ENCODE data around the gene CAT. TPM values are rescaled to one million over a fixed set of nuclear protein-coding genes. Genes with fewer than 3 reads are reported as not detected.

CAT gene
- total RNA-seq, 2 donors from 2014 or later = 22.2 to 27.8 TPM

DNA sequence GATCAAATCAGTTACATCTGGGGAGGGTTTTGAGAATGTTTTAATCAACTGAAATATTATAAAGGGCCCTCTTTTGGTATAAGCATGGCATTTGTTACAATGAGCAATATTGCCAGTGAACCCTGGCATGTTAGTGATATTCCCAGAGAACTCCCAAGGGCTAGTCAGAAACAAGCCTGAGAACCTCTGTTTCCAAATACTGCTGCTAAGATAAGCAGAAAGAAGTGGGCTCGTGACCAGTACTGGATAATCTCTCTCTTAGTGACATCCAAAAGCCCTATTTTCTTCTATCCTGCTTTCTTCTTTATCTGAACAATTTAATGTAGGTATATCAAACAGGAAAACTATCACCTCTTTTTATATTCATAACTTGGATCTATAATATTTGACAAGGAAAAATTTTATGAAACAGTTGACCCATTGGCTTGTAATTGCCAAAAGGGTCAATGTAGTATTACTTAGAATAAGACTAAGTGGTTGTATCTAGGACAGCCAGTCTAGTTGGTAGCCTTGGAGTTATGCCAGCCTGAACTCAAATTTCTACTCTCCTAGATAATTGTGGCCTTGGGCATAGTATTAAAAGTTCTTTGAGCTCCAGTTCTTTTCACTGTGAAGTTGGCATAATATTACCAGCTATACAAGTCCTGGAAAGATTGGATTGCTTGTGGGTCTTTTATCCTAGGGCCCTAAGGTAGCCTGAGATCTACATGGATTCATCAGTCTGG lies 15.7 kb downstream of the CAT start:
- Mint-ChIP-seq H3K4me1 (peaks cover 10% of the 10 kb centered on the region), H3K36me3 (ENCODE audit: low read depth) (peaks cover 14% of the 10 kb centered on the region), H3K4me3 (no peak overlapping the region), H3K27me3 (no peaks in the 10 kb centered on the region), H3K27ac (no peak overlapping the region)
- H3K9me3 ChIP-seq (ENCODE audit: control insufficient read depth, low read length, poor library complexity, severe bottlenecking) = no peaks in the 10 kb centered on the region
- DNase-seq (no peak), ATAC-seq (no peak)

DNA sequence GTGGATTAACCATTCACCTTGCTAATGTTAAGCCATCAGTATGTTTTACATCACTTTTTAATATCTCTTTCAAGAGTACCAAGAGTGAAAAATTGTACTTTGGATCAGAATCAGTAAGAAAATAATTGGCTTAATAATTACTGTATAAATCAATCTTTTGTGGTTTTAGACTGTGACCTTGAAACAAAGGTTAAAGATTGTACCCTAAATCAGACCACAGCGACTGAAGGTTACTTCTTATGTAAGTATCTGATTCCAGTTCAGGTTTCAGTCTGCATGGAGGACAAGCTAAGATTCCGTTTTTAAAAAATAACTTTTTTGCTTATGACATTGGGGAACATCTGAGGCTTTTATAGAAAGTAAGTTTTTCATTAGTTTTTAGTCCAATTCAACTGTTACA lies 18.9 kb downstream of the CAT start:
- Mint-ChIP-seq H3K27ac (no peak overlapping the region), H3K4me1 (peaks cover 5% of the 10 kb centered on the region), H3K36me3 (ENCODE audit: low read depth) (peaks cover 10% of the 10 kb centered on the region), H3K27me3 (no peaks in the 10 kb centered on the region), H3K4me3 (no peak overlapping the region)
- DNase-seq = no peak
- no peak for ATAC-seq
- no peaks in the 10 kb centered on the region for H3K9me3 ChIP-seq (ENCODE audit: control insufficient read depth, low read length, poor library complexity, severe bottlenecking)

DNA sequence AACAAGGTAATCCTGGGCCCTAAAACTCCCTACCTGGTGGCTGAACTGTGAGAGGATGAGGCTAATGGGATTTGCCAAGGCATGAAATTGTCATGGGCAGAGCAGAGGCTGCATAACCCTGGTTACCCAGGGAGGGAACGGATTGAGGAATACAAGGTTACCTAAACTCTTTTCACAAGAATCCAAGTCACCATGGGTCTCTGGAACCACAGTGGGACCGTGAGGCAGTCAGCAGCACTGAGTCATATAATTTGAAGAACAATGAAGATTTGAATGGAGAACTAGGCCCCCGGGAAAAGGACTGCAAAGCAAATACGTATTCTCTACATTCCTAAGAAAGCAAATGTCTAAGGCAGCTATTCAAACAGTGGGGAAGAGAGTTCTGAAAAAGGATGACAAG lies 19.8 kb downstream of the CAT start:
- Mint-ChIP-seq H3K4me3 (no peak overlapping the region), H3K36me3 (ENCODE audit: low read depth) (peaks cover 10% of the 10 kb centered on the region), H3K27ac (no peak overlapping the region), H3K4me1 (peaks cover 3% of the 10 kb centered on the region), H3K27me3 (no peaks in the 10 kb centered on the region)
- no peak for ATAC-seq
- DNase-seq = no peak
- no peaks in the 10 kb centered on the region for H3K9me3 ChIP-seq (ENCODE audit: control insufficient read depth, low read length, poor library complexity, severe bottlenecking)

DNA sequence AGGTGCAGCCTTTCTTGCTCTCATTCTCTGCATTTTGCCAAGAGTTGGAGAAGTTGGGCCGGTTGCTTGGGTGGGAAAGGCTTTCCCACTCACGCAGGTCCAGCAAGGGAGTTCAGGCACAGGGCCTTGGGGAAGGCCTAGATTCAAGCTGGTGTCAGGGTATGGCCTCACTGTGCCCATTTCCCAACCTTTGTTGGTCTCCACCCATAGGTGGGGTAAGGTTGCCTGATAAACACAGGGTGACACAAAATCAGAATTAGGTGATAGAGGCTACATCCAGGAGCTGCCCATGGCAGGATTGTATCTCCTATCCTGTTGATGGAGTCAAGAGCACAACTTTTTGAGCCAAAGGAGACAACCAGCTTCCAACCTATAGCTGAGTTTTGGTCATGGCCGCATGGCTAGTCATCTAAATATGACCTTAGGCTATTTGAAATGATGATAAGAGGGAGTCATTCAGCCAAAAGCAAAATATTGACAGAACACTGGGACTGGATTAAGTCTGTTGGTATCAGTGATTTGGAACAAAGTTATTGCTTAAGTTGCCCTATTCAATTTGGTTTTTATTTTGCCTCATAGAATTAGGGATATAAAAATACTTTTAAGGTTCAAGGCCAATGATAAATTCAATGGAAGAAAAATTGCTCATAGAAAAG lies 20.9 kb downstream of the CAT start:
- H3K9me3 ChIP-seq (ENCODE audit: control insufficient read depth, low read length, poor library complexity, severe bottlenecking) = no peaks in the 10 kb centered on the region
- ATAC-seq = no peak
- no peak for DNase-seq
- Mint-ChIP-seq H3K4me1 (peaks cover 3% of the 10 kb centered on the region), H3K27ac (no peak overlapping the region), H3K27me3 (no peaks in the 10 kb centered on the region), H3K4me3 (no peak overlapping the region), H3K36me3 (ENCODE audit: low read depth) (peaks cover 7% of the 10 kb centered on the region)

DNA sequence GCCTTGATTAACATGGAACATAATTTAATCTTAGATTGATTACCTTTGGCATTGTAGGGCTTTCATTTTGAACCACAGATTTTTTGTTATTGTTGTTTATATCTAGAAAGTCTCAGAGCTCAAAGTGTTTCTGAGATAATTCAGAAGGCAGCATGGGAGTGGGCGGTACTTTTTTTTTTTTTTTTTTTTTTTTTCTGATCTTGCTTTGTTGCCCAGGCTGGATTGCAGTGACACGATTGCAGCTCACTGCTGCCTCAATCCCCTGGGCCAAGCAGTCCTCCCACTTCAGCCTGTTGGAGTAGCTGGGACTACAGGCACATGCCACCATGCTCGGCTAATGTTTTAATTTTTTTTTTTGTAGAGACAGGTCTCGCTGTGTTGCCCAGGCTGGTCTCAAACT lies 21.5 kb downstream of the CAT start:
- no peak for ATAC-seq
- no peaks in the 10 kb centered on the region for H3K9me3 ChIP-seq (ENCODE audit: control insufficient read depth, low read length, poor library complexity, severe bottlenecking)
- no peak for DNase-seq
- no peak overlapping the region for H3K4me3 Mint-ChIP-seq
- peaks cover 7% of the 10 kb centered on the region for H3K36me3 Mint-ChIP-seq (ENCODE audit: low read depth)
- no peaks in the 10 kb centered on the region for H3K4me1 Mint-ChIP-seq
- no peaks in the 10 kb centered on the region for H3K27me3 Mint-ChIP-seq
- H3K27ac Mint-ChIP-seq = no peak overlapping the region

DNA sequence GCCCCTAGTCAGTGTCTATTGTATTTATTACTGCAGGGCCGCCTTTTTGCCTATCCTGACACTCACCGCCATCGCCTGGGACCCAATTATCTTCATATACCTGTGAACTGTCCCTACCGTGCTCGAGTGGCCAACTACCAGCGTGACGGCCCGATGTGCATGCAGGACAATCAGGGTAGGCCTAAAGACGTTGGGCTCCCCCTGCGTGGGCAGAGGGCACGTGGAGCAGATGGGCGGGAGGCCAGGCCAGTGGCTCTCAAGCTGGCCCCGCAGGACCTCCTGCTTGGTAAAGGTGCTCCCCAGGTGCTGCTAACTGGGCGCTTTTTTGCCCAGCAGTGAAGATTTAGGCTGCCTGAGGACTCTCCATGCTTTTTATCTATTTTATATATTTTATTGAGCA lies 22.5 kb downstream of the CAT start:
- DNase-seq (no peak), ATAC-seq (no peak)
- Mint-ChIP-seq H3K36me3 (ENCODE audit: low read depth) (peaks cover 7% of the 10 kb centered on the region), H3K27me3 (no peaks in the 10 kb centered on the region), H3K4me3 (no peak overlapping the region), H3K27ac (no peak overlapping the region), H3K4me1 (no peaks in the 10 kb centered on the region)
- H3K9me3 ChIP-seq (ENCODE audit: control insufficient read depth, low read length, poor library complexity, severe bottlenecking) = no peaks in the 10 kb centered on the region

DNA sequence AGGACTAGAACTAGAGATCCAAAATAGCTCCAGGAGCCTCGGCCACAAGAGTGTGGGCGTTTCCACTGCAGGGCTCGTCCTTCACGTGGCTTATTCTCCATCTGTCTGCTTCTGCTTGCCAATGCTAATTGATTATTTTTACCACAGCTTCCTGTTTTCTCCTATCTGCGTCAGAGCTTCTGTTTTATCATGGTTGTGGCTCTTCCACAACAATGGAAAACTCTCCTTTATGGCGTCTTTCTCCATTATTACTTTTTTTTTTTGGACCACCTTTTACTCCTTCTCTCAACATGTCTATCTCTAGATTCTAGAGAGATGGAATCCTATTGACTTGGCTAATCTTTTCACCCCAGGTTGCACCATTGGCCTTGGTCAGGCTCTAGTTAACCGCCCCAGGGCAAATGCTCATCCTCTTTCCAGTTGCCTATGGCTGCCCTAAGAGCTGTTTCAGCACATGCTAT lies 25.9 kb downstream of the CAT start:
- no peaks in the 10 kb centered on the region for H3K9me3 ChIP-seq (ENCODE audit: control insufficient read depth, low read length, poor library complexity, severe bottlenecking)
- ATAC-seq (no peak), DNase-seq (no peak)
- Mint-ChIP-seq H3K27me3 (no peaks in the 10 kb centered on the region), H3K36me3 (ENCODE audit: low read depth) (peaks cover 2% of the 10 kb centered on the region), H3K4me3 (no peak overlapping the region), H3K4me1 (no peaks in the 10 kb centered on the region), H3K27ac (no peak overlapping the region)

DNA sequence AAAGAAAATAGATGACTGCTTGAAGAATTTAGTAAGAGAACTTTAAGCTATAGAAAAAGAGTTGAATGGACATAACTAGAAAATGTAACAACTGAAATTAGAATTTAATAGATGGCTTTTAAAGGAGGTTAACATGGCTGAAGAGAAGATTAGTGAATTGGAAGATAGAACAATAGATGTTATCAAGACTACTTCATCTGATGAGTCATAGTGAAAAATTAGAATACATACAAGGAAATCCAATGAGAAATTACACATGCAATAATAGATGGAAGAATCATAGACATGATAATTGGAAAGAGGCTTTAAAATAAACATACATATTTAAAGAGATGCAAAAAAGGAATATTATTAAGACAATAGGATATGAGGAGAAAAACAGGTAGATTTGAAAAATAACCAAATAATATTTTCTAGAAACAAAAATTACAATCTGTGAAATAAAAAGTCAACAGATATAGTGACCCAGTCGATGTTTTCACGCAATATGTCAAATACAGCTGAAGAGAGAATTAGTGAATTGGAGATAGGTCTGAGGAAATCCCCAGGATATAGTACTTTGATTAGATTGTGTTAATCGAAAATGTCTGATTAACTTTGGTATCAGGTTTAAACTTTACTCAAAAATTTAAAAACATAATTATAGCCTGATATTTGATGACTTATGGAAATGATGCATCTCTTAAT lies 28.2 kb downstream of the CAT start:
- peaks cover 2% of the 10 kb centered on the region for H3K36me3 Mint-ChIP-seq (ENCODE audit: low read depth)
- H3K4me1 Mint-ChIP-seq = no peaks in the 10 kb centered on the region

DNA sequence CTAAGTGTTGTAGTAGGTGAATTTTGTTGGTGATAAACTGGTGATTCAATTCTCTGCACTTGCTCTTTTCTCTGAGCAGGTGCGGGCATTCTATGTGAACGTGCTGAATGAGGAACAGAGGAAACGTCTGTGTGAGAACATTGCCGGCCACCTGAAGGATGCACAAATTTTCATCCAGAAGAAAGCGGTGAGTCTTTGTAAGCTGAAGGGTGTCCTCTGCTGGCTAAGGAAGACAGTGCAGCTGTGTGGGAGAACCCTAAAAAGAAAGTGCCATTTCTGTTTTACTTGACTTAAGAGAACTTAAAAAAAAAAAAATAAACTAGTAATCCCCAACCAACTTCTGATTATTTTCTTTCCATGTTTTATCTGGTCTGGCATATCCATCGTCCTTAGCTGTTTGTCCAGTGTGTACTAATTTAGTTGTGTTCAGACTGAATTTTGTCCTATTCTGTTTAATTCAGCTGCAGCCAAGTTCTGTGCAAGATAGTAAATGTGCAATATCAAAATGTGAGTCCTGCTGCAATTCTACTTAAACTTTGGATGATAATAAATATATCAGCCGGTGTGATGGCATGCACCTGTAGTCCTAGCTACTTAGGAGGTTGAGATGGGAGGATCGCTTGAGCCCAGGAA lies 29.6 kb downstream of the CAT start:
- H3K4me3 Mint-ChIP-seq = no peak overlapping the region
- peaks cover under 1% of the 10 kb centered on the region for H3K36me3 Mint-ChIP-seq (ENCODE audit: low read depth)
- H3K27ac Mint-ChIP-seq = no peak overlapping the region
- ATAC-seq (peak; percentile 61), DNase-seq (peak in 1 of 3 donors; percentile 10)
- H3K4me1 Mint-ChIP-seq = no peaks in the 10 kb centered on the region
- no peaks in the 10 kb centered on the region for H3K27me3 Mint-ChIP-seq
- H3K9me3 ChIP-seq (ENCODE audit: control insufficient read depth, low read length, poor library complexity, severe bottlenecking) = no peaks in the 10 kb centered on the region

More for the DNA sequence above, 28.2 kb downstream of the CAT start:
- no peak for DNase-seq
- Mint-ChIP-seq H3K27me3 (no peaks in the 10 kb centered on the region), H3K4me3 (no peak overlapping the region), H3K27ac (no peak overlapping the region)
- ATAC-seq = no peak
- H3K9me3 ChIP-seq (ENCODE audit: control insufficient read depth, low read length, poor library complexity, severe bottlenecking) = no peaks in the 10 kb centered on the region

DNA sequence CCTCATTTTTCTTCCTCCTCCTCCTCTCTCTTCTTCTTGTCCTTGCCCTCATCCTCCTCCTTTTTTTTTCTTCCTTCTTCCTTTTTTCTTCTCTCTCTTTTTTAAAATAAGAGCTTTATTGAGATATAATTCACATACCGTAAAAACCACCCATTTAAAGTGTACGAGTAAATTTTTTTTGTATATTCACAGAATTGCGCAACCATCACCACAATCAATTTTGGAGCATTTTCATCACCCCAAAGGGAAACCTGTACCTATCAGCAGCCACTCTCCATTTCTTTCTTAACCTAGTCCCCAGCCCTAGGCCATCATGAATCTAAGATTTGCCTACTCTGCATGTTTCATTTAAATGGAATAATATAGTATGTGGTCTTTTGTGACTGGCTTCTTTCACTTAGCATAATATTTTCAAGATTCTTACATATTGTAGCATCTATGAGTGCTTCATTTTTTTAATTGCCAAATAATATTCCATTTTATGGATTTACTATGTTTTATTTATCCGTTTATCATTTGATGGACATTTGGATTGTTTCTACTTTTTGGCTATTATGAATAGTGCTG lies 35.0 kb downstream of the CAT start:
- Mint-ChIP-seq H3K27ac (peak overlapping the region; percentile 57), H3K4me1 (peaks cover 2% of the 10 kb centered on the region), H3K36me3 (ENCODE audit: low read depth) (peaks cover 5% of the 10 kb centered on the region), H3K27me3 (no peaks in the 10 kb centered on the region), H3K4me3 (no peak overlapping the region)
- no peaks in the 10 kb centered on the region for H3K9me3 ChIP-seq (ENCODE audit: control insufficient read depth, low read length, poor library complexity, severe bottlenecking)
- ATAC-seq = no peak
- no peak for DNase-seq

DNA sequence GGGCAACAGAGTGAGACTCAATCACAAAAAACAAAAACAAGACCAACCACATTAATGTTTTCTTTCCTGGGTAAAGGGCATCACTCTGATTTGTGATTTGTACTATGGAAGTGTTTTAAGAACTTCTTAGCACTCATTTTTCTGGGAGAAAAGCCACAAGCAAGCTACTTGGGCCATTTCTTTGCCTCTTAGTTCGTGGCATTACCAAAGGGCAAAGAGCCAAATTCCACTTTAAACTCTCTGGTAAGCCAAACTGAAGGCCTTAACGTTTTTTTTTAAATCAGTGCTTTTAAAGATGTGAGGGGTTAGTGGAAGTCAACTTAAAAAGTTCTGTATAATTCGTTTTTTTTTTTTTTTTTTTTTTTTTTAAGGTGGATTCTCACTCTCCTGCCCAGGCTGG lies 36.9 kb downstream of the CAT start:
- Mint-ChIP-seq H3K4me3 (no peak overlapping the region), H3K27me3 (peaks cover 11% of the 10 kb centered on the region), H3K27ac (no peak overlapping the region), H3K36me3 (ENCODE audit: low read depth) (peaks cover 5% of the 10 kb centered on the region), H3K4me1 (peaks cover 2% of the 10 kb centered on the region)
- H3K9me3 ChIP-seq (ENCODE audit: control insufficient read depth, low read length, poor library complexity, severe bottlenecking) = no peaks in the 10 kb centered on the region
- DNase-seq (no peak), ATAC-seq (no peak)

DNA sequence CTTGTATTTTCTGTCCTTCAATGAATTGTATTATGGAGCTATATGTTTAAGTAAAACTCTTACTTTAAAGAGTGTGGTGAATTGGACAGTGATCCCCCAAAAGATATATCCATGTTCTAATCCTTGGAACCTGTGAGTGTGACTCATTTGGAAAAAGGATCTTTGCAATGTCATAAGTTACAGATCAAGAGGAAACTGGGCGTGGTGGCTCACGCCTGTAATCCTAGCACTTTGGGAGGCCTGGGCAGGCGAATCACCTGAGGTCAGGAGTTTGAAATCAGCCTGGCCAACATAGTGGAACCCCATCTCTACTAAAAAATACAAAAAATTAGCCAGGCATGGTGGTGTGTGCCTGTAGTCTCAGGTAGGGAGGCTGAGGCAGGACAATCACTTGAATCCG lies 38.1 kb downstream of the CAT start:
- Mint-ChIP-seq H3K27ac (no peak overlapping the region), H3K4me3 (no peak overlapping the region), H3K27me3 (peaks cover 23% of the 10 kb centered on the region), H3K36me3 (ENCODE audit: low read depth) (peaks cover 5% of the 10 kb centered on the region), H3K4me1 (peaks cover 2% of the 10 kb centered on the region)
- ATAC-seq (no peak), DNase-seq (no peak)
- no peaks in the 10 kb centered on the region for H3K9me3 ChIP-seq (ENCODE audit: control insufficient read depth, low read length, poor library complexity, severe bottlenecking)

All from T-helper 17 cell (primary cell).